Measurements from ENCODE around the gene PSMC6.

GRCh38 chr14:52738409-52738808 is 31.4 kb downstream of the PSMC6 start:
- TF ChIP-seq CTCF (IDR thresholded peaks at IDR 0.05) (no peak), POLR2A (IDR thresholded peaks at IDR 0.05) (no peak)

Measured in heart left ventricle (tissue), 13 donors.